HG03103 (cell line): ENCODE data around the gene ARRDC5.
"Not testable (repeated sequence)": the region's sequence is repeated elsewhere in the genome, so short reads cannot be mapped to it uniquely, and the experiment has no call there.

ENCODE experiments used
- ATAC-seq: cut with Tn5 transposase; IDR thresholded peaks from one replicate; pipeline ENCODE4 v1.9.1; 2021; ENCODE audit warnings: low read depth; ENCODE audit not compliant: unreplicated experiment

The ARRDC5 gene

DNA sequence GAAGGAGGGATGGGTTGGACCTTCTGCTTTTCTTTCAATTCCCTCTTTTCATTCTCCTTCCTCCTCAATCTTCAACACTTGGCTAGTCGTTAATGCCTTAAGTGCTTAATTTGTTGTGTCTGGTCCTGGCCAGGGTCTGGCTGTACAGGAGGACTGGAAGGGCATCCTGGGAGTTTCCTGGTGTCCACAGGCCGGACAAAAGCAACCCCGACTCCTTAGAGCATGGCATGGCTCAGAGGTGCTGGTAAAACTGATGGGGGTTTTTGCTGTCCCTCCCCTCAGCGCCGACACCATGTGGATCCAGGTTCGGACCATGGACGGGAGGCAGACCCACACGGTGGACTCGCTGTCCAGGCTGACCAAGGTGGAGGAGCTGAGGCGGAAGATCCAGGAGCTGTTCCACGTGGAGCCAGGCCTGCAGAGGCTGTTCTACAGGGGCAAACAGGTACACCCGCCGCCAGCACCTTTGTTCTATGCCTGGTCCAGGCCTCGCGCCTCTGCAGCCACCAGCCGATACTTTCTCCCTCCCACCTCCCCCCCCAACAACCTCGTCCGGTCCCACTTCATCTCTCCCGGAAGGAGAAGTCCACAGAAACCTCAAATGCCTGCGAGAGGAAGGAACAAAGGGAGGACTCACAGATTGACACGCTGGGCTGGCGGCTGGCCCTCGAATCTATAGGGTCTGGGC lies 8.0 kb upstream of the ARRDC5 start:
- no peak for ATAC-seq

DNA sequence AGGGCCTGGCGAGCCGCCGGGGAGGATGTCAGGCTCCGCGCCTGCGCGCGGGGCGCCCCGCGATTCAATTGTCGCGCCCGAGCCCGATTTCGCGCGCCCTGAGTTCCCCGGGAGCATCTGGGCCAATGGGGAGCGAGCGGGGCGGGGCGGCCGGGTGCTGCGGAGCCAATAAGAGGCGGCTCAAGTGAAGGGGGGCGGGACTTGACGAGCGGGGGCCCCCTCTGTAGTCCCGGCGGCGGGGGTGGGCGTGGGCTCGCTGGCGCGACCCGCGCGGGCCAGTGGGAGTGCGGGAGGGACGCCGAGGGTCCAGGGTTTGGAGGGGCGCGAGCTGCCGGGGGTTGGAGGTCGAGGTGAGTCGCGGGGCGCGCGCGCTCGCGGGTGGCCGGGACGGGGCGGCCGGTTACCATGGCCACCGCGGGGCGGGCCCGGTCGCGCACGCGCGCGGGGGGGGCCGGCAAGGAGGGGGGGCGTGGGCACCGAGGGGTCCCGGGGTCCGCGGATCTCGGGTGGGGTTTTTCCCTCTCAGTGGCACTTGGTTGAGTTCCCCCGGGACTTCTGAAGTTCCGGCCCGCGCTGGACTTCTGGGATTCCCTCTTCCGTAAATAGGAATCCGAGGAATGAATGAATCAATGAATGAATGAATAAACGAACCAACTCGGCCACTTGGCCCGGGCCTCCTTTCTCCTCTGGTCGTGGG lies 7.3 kb upstream of the ARRDC5 start:
- ATAC-seq: peak; percentile 77

DNA sequence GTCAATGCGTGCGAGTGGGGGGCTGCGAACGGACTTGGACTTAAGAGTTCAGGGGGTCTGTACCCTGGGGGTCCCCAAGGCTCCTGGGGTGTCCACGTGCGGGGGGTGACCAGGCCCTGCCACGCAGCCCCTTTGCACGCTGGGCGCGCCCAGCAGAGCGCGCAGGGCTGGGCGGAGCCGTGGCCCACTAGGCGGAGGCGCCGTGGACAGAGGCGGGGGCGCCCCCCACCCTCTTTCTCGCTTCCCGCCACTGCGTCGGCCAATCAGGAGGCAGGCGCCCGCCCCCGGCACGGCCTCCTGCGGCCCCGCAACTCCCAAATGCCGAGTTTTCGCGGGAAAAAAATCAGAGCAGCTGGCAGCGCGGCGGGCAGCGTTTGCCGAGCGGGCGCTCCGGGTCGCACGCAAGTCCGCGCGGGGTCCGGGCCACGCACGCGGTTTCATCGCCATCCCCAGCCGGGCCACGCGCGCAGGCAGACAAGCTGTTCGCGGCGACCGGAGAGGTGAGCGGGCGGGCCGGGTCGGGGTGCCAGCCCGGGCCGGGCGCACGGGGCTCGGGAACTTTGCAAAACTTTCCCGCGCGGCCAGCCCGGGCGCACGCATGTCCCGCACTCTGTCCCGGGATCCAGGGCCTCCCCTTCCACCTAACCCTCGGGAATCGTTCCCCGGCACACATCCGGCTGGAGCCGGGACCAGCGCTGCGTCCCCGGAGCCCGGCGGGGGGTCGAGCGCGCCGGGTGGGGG lies 6.6 kb upstream of the ARRDC5 start, which contains the start of gene UHRF1:
UHRF1 (plus strand) TSS at position 346 of the 741 bp plus-strand sequence. CDS start 1,385 bp downstream, outside the sequence.
- ATAC-seq: no peak

- ATAC-seq: no peak
Observed at GRCh38 chr19:4908781-4909155, 6.1 kb upstream of the ARRDC5 start.

DNA sequence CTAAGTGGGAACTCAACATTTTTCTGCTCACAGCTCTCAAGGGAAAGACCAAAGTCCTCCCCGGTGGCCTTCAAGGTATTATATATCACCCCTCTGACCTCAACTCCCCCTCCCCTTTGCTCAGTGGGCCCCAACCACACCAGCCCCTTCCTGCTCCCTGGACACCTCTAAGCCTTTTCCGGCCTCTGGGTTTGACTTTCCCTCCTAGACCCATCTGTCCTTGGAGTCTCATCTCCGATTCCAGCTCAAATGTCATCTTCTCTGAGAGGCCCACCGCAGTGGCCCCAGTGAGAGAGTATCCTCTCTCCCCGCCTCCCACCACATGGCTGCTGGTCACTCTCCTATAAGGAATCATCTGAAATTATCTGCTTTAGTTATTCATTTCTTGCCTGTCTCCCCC lies 5.7 kb upstream of the ARRDC5 start:
- ATAC-seq: no peak

DNA sequence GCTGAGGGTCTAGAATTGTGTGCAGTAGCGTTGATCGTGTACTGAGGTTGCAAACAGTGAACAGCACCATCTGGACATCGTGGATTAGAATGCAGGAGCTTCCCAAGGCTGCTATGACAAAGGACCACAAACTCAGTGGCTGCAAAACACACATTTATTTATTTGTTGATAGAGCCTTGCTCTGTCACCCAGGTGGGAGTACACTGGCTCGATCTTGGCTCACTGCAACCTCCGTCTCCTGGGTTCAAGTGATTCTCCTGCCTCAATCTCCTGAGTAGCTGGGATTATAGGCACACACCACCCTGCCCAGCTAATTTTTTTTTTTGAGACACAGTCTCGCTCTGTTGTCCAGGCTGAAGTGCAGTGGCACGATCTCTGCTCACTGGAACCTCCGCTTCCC lies 4.3 kb upstream of the ARRDC5 start:
- ATAC-seq: no peak

DNA sequence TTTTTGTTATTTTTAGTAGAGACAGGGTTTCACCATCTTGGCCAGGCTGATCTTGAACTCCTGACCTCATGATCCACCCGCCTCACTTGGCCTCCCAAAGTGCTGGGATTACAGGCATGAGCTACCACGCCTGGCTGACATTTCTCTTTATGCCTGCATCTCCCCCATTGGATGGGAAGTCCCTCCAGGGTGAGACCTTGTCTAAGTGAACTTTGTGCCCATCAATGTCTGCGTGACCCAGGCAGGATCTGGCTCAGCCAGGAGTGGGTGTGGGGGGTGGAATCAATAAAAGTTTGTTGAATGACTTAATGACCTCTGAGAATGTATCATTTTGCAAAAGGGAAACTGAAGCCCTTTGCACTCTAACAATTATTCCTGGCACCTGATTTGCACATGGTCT lies 1.8 kb upstream of the ARRDC5 start:
- ATAC-seq: no peak

DNA sequence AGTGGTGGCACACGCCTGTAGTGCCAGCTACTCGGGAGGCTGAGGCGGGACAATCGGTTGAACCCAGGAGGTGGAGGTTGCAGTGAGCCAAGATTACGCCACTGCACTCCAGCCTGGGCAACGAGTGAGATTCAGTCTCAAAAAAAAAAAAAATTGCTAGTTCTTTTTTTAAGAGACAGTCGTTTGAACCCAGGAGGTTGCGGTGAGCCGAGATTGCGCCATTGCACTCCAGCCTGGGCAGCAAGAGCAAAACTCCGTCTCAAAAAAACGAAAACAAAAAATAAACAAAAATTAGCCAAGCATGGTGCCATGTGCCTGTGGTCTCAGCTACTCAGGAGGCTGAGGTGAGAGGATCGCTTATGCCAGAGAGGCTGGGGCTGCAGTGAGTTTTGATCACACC lies 1.8 kb downstream of the ARRDC5 start:
- not testable (repeated sequence) for ATAC-seq

- ATAC-seq: no peak
Observed at GRCh38 chr19:4897146-4897545, 5.5 kb downstream of the ARRDC5 start.

DNA sequence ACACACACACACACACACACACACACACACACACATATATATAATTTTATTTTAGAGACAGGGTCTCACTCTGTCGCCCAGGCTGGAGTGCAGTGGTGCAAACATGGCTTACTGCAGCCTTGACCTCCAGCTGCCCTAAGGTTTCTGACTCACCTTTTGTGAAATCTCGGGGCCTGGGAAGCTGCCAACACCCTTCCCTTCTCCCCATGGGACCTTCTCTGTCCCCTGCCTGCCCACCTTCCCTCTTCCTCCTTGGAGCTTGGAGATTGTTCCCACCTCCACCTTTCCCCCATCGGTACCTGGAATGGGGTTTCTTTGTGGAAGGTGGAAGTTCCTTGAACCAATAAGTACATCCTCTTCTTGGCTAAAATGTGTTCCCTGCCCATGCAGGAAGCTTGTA lies 6.3 kb downstream of the ARRDC5 start:
- no peak for ATAC-seq

GRCh38 chr19:4892962-4893361 lies 9.7 kb downstream of the ARRDC5 start:
- not testable (repeated sequence) for ATAC-seq

GRCh38 chr19:4891066-4891465 lies 11.6 kb downstream of the ARRDC5 start:
- ATAC-seq: no peak

GRCh38 chr19:4889034-4889815 lies 13.5 kb downstream of the ARRDC5 start:
- no peak for ATAC-seq

GRCh38 chr19:4887803-4888202 lies 14.9 kb downstream of the ARRDC5 start:
- not testable (repeated sequence) for ATAC-seq

GRCh38 chr19:4884993-4885392 lies 17.7 kb downstream of the ARRDC5 start:
- not testable (repeated sequence) for ATAC-seq

GRCh38 chr19:4882874-4883273 lies 19.8 kb downstream of the ARRDC5 start:
- not testable (repeated sequence) for ATAC-seq

DNA sequence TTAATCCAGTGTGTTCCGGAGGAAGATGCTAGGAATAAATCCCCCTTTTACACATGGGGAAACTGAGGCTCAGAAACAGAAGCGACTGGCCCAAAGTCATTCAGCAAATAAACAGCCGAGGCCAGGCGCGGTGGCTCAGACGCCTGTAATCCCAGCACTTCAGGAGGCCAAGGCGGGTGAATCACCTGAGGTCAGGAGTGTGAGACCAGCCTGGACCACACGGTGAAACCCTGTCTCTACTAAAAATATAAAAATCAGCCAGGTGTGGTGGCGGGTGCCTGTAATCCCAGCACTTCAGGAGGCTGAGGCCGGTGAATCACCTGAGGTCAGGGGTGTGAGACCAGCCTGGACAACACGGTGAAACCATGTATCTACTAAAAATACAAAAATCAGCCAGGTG lies 23.7 kb downstream of the ARRDC5 start:
- no peak for ATAC-seq

- no peak for ATAC-seq
Observed at GRCh38 chr19:4878491-4878968, 24.2 kb downstream of the ARRDC5 start.

DNA sequence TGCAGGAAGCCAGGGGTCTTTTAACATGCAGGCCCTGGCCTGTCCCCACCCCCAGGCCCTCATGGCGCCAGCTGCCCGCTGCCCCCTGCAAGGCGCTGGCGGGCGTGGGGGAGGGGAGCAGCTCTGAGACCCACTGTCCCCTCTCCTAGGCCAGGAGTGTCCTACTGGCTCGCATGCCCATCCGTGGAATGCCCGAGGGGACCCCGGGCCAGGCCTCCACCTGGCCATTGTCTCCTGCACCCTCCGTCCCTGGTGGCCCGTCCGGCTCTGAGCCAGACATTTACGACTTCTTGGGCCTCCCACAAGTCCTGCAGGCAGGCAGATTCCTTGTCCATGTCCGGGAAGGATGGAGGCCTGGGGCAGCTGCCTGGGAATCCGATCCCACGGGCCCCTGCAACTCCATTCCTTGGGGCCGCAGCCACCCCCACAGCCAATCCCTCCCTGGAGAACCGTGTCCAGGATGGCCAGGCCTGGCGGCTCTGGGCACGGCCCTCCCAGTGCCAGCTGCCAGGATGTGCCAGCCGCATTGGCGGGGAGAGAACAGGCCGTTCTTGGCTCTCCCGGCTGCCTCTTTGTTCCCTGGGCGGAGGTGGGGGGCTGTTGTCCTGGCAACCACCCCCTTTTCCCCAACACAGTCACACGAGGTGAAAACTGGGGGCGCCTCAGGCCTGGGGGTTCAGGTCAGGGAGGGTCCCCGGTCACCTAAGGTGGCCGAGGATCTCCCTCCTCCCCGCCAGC lies 24.8 kb downstream of the ARRDC5 start:
- ATAC-seq: no peak

- ATAC-seq: no peak
Observed at GRCh38 chr19:4873930-4874329, 28.8 kb downstream of the ARRDC5 start.
